SK-N-MC (cell line): Measurements from ENCODE around the gene NR3C1.

ENCODE experiments used
- EZH2 ChIP-seq: fragments of 200-600 bp; sonication (generic); IDR thresholded peaks from one replicate; pipeline ENCODE4 v1.6.1; 2017; ENCODE audit warnings: antibody characterized with exemption
- POLR2AphosphoS5 ChIP-seq: IDR thresholded peaks from 2 replicates; pipeline ENCODE4 v1.6.1; 2012; ENCODE audit warnings: mild to moderate bottlenecking, low read depth, low read length, borderline replicate concordance

DNA sequence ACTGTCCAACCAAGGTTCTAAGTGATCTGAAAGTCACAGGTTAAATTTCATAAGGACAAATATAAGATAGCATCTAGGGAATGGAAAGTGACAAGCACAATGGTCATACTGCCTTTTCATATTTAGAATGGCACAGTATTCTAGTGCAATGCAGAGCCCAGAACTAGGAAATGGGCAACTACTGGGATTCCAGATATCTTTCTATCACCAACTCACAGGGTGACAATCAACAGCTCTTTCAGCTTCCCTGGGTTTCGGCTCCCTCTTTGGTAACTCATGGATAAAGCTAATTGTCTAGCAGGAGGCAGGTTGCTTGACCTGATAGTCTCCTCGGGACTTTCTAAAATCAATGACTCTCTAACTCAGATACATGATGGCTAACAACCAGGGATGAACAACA lies 60.4 kb downstream of the NR3C1 start:
- TF ChIP-seq POLR2AphosphoS5, result no peak
- no peak for TF ChIP-seq EZH2
